ENCODE results near the gene KRT39. TPM values are rescaled to one million over a fixed set of nuclear protein-coding genes. Genes with fewer than 3 reads are reported as not detected.

The KRT39 gene
- total RNA-seq, 2 donors from 2014 or later, result not detected

DNA sequence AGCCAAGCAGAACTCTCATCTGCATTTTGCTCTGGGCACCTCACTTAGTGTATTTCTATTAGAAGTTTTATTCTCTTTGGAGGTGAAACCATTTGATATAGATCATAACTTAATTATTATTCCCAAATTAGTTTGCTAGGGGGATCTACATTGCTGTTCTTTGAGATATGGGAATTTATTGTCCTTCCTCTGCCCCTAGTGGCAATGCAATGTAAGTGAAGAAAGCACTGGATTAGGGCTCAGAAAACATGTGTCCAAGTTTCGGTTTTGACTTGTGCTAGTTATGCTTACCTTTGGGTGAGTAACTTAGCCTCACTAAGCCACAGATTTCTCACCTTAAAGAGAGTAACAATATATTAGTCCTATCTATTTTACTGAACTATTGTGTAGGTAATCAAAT is 2.9 kb downstream of the KRT39 start:
- intact Hi-C loops (cut with DNase I), result no loop called here
- ATAC-seq, result peak; percentile 45
- Histone ChIP-seq H3K4me3 (no peak overlapping the region), H3K36me3 (replicated peaks in 1 of 2; ENCODE audit: insufficient read depth in 1 of 2, low read depth in 2 of 2) (no peaks in the 10 kb centered on the region), H3K4me1 (peaks cover 12% of the 10 kb centered on the region), H3K9me3 (no peaks in the 10 kb centered on the region), H3K27me3 (no peaks in the 10 kb centered on the region), H3K27ac (no peak overlapping the region)
- DNase-seq, result no peak
- TF ChIP-seq, protein P1, sequence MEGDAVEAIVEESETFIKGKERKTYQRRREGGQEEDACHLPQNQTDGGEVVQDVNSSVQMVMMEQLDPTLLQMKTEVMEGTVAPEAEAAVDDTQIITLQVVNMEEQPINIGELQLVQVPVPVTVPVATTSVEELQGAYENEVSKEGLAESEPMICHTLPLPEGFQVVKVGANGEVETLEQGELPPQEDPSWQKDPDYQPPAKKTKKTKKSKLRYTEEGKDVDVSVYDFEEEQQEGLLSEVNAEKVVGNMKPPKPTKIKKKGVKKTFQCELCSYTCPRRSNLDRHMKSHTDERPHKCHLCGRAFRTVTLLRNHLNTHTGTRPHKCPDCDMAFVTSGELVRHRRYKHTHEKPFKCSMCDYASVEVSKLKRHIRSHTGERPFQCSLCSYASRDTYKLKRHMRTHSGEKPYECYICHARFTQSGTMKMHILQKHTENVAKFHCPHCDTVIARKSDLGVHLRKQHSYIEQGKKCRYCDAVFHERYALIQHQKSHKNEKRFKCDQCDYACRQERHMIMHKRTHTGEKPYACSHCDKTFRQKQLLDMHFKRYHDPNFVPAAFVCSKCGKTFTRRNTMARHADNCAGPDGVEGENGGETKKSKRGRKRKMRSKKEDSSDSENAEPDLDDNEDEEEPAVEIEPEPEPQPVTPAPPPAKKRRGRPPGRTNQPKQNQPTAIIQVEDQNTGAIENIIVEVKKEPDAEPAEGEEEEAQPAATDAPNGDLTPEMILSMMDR (IDR thresholded peaks at IDR 0.05), result peak; percentile 23 to 66 (median 55)
- TF ChIP-seq POLR2A (IDR thresholded peaks at IDR 0.05), result no peak
- WGBS, 2 donors, result 17 to 23% methylated on average over 1 of the region's 1 CpG

DNA sequence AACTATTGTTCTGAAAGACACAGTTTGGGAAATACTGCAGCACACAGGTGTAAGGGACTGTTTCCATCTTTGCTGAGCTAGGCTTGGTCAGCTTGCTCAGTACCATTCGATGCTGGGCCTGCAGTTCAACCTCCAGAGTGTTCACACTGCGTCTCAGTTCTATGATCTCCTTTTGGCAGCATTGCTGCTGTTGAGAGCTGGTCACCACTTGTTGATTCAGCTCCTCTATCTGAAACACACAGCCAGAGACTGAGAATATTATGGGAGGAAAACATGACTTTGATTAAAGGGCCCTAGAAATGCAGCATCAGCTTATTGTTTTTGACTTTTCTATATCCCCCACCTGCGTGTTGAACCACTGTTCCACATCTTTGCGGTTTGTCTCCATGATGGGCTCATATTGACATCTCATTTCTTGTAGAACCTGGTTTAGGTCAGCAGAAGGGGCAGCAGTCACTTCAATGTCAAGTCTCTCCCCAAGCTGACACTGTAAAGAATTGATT is 4.6 kb downstream of the KRT39 start:
- Histone ChIP-seq H3K4me1 (peaks cover 24% of the 10 kb centered on the region), H3K36me3 (replicated peaks in 1 of 2; ENCODE audit: insufficient read depth in 1 of 2, low read depth in 2 of 2) (no peaks in the 10 kb centered on the region), H3K27ac (peak overlapping the region in 3 of 4 donors; percentile 6 to 69 (median 68)), H3K27me3 (no peaks in the 10 kb centered on the region), H3K9me3 (no peaks in the 10 kb centered on the region), H3K4me3 (no peak overlapping the region)
- DNase-seq (no peak), ATAC-seq (no peak)
- WGBS, 2 donors, result 72 to 75% methylated on average over 4 of the region's 4 CpGs
- TF ChIP-seq, protein P1 (IDR thresholded peaks at IDR 0.05), result no peak
- no peak for TF ChIP-seq POLR2A (IDR thresholded peaks at IDR 0.05)
- intact Hi-C loops (cut with DNase I), result no loop called here

DNA sequence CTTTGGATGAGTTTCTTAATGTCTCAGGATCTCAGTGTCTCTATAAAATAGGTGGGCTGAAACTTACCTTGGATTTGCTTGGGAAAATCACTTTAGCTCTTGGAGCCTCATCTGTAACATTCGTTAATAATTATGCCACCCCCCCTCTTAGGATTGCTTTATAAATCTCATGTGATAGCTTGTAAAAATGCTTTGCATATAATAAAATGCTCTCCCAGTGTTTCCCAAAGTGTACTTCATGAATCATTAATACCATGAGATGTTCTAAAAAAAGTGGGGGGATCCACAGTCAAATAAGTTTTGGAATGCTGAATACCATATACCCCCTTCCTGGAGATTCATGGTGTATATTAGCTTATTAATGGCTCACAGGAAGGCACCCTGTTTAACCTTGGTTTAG is 5.2 kb downstream of the KRT39 start:
- DNase-seq (no peak), ATAC-seq (peak; percentile 38)
- H3K27me3 ChIP-seq, result no peaks in the 10 kb centered on the region
- 40 to 44% methylated on average over 1 of the region's 1 CpG for WGBS, 2 donors
- no peak overlapping the region for H3K4me3 ChIP-seq
- no peaks in the 10 kb centered on the region for H3K9me3 ChIP-seq
- H3K4me1 ChIP-seq, result peaks cover 29% of the 10 kb centered on the region
- intact Hi-C loops (cut with DNase I), result no loop called here
- no peak for TF ChIP-seq POLR2A (IDR thresholded peaks at IDR 0.05)
- TF ChIP-seq, protein P1 (IDR thresholded peaks at IDR 0.05), result no peak
- peak overlapping the region in 3 of 4 donors; percentile 29 to 69 (median 68) for H3K27ac ChIP-seq
- no peaks in the 10 kb centered on the region for H3K36me3 ChIP-seq (replicated peaks in 1 of 2; ENCODE audit: insufficient read depth in 1 of 2, low read depth in 2 of 2)

DNA sequence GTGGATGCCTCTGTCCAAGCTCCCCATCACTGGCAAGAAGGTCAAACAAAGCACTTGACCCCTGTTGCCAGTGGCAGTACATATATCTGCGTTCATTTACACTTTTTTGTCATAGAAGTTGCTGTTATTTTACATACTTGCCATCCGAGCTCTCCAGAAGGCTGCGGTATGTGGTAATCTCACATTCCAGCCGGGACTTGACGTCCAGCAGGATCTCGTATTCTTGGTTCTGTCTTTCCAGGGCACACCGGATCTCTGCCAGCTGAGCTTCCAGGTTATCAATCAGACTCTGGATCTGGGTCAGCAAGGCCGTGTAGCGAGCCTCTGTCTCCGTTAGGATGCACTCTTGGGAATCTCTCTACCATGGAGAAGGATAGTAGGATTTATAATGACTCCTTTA is 6.6 kb downstream of the KRT39 start:
- no peak for ATAC-seq

More for the DNA sequence above, 6.6 kb downstream of the KRT39 start:
- peak in 3 of 4 donors; percentile 17 to 52 (median 24) for DNase-seq
- no peak overlapping the region for H3K4me3 ChIP-seq
- H3K36me3 ChIP-seq (replicated peaks in 1 of 2; ENCODE audit: insufficient read depth in 1 of 2, low read depth in 2 of 2), result no peaks in the 10 kb centered on the region
- H3K27ac ChIP-seq, result peak overlapping the region in 3 of 4 donors; percentile 29 to 69 (median 68)
- WGBS, 2 donors, result 35 to 59% methylated on average over 10 of the region's 10 CpGs
- no peaks in the 10 kb centered on the region for H3K9me3 ChIP-seq
- intact Hi-C loops (cut with DNase I), result no loop called here
- H3K4me1 ChIP-seq, result peaks cover 33% of the 10 kb centered on the region
- TF ChIP-seq, protein P1 (IDR thresholded peaks at IDR 0.05), result no peak
- TF ChIP-seq POLR2A (IDR thresholded peaks at IDR 0.05), result no peak
- no peaks in the 10 kb centered on the region for H3K27me3 ChIP-seq

Data from body of pancreas (tissue), 4 donors.